ENCODE data around the gene FAM120B.

Gene FAM120B

GRCh38 chr6:170355661-170356060 is 49.1 kb downstream of the FAM120B start:
- no peak for DNase-seq (ENCODE audit: low read depth)

- DNase-seq (ENCODE audit: low read depth), result no peak
Observed at GRCh38 chr6:170357812-170358211, 51.3 kb downstream of the FAM120B start.

GRCh38 chr6:170358496-170358895 is 51.9 kb downstream of the FAM120B start:
- DNase-seq (ENCODE audit: low read depth), result no peak

- peak; percentile 55 for DNase-seq (ENCODE audit: low read depth)
Observed at GRCh38 chr6:170360476-170360875, 53.9 kb downstream of the FAM120B start.

- DNase-seq (ENCODE audit: low read depth), result no peak
Observed at GRCh38 chr6:170361335-170361734, 54.8 kb downstream of the FAM120B start.

- DNase-seq (ENCODE audit: low read depth), result no peak
Observed at GRCh38 chr6:170362121-170362520, 55.6 kb downstream of the FAM120B start.

- DNase-seq (ENCODE audit: low read depth), result no peak
Observed at GRCh38 chr6:170363255-170363654, 56.7 kb downstream of the FAM120B start.

- DNase-seq (ENCODE audit: low read depth), result no peak
Observed at GRCh38 chr6:170365121-170365520, 58.6 kb downstream of the FAM120B start.

- no peak for DNase-seq (ENCODE audit: low read depth)
Observed at GRCh38 chr6:170365593-170365992, 59.0 kb downstream of the FAM120B start.

GRCh38 chr6:170366248-170366960 is 59.8 kb downstream of the FAM120B start:
- no peak for DNase-seq (ENCODE audit: low read depth)

- DNase-seq (ENCODE audit: low read depth), result no peak
Observed at GRCh38 chr6:170367241-170367640, 60.7 kb downstream of the FAM120B start.

- DNase-seq (ENCODE audit: low read depth), result no peak
Observed at GRCh38 chr6:170368544-170368943, 62.0 kb downstream of the FAM120B start.

GRCh38 chr6:170369403-170369802 is 62.8 kb downstream of the FAM120B start:
- no peak for DNase-seq (ENCODE audit: low read depth)

GRCh38 chr6:170370416-170370815 is 63.9 kb downstream of the FAM120B start:
- DNase-seq (ENCODE audit: low read depth), result no peak

- peak; percentile 29 for DNase-seq (ENCODE audit: low read depth)
Observed at GRCh38 chr6:170371080-170371479, 64.5 kb downstream of the FAM120B start.

- no peak for DNase-seq (ENCODE audit: low read depth)
Observed at GRCh38 chr6:170371588-170371987, 65.0 kb downstream of the FAM120B start.

GRCh38 chr6:170372380-170373325 is 66.1 kb downstream of the FAM120B start:
- no peak for DNase-seq (ENCODE audit: low read depth)

- peak; percentile 85 for DNase-seq (ENCODE audit: low read depth)
Observed at GRCh38 chr6:170374571-170375444, 68.2 kb downstream of the FAM120B start.

GRCh38 chr6:170375661-170376060 is 69.1 kb downstream of the FAM120B start:
- no peak for DNase-seq (ENCODE audit: low read depth)

- no peak for DNase-seq (ENCODE audit: low read depth)
Observed at GRCh38 chr6:170376386-170377043, 70.0 kb downstream of the FAM120B start.

- no peak for DNase-seq (ENCODE audit: low read depth)
Observed at GRCh38 chr6:170378502-170378901, 71.9 kb downstream of the FAM120B start.

GRCh38 chr6:170381562-170381961 is 75.0 kb downstream of the FAM120B start:
- DNase-seq (ENCODE audit: low read depth), result no peak

Measured in iris pigment epithelial cell (primary cell).